Measurements from ENCODE around the gene URB2.
A peak's percentile ranks its signal among the peaks of the same experiment; 100 is the strongest.

URB2 gene

DNA sequence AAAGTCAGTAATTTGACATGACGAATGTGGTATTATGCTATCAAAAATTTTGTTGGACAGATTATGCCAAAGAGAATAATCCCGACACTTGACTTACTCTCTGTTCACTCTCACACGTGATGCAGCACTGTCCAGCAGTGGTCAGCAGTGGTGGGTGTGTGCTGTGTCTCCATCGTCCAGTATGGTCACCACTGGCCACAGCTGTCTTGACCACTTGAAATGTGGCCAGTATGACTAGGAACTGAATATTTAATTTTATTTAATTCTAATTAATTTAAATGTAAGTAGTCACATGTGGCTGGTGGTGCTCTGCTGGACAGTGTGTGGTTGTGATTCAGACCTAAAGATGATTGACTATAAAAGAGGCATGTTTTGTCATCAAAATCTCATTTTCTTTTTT is 24.0 kb downstream of the URB2 start:
- no peak for DNase-seq

DNA sequence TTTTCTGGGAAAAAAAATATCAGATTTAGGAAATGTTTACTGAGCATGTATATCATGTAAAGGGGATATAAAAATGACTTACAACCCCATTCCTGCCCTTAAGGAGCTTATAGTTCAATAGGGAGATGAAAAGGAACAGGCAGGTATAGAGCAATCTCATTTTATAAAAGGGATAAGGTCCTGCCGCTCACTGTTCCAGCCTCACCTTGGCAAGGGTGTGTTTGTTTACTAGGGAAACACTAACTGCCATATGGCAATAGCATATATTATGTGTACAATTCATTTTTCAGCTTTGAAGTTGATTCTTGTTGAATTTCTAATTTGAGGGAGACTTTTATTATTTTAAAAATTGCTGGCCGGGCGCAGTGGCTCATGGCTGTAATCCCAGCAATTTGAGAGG is 25.5 kb downstream of the URB2 start:
- DNase-seq = no peak

DNA sequence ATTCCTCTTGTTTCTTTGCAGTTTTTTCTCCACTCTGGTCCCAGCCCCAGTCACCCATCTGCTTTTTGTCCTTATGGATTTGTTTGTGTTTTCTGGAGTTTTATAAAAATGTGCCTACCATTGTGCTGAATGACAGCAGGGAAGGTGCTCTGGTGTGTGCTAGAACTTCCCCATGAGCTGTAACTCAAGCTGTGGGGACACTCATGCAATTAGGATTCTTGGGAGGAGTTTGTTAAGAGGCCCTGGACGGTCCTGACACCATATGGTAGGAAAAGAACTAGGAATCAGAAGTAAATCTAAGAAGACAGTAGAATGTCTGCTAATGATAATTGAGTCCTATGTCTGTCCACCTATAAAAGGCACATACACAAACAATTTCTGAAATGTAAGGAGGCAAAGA is 27.4 kb downstream of the URB2 start:
- no peak for DNase-seq

DNA sequence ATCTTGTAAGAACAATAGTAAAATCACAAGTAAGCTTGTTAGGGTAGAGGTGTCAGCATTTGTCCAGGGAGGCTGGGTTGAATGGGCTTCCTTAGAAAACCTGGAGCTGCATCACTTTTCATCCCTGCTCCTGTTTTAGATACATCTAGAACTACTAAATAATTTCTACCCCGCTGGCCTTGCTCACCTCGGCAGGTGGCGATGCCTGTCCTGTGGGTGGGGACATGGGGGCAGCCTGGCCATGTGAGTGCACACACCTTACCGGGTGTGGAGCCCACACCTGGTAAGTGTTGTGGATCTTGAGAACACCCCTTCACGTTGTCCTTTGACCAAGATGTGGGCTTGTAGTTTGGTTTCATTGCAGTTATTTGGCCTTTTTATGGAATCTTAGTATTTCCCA is 29.7 kb downstream of the URB2 start:
- DNase-seq = no peak

DNA sequence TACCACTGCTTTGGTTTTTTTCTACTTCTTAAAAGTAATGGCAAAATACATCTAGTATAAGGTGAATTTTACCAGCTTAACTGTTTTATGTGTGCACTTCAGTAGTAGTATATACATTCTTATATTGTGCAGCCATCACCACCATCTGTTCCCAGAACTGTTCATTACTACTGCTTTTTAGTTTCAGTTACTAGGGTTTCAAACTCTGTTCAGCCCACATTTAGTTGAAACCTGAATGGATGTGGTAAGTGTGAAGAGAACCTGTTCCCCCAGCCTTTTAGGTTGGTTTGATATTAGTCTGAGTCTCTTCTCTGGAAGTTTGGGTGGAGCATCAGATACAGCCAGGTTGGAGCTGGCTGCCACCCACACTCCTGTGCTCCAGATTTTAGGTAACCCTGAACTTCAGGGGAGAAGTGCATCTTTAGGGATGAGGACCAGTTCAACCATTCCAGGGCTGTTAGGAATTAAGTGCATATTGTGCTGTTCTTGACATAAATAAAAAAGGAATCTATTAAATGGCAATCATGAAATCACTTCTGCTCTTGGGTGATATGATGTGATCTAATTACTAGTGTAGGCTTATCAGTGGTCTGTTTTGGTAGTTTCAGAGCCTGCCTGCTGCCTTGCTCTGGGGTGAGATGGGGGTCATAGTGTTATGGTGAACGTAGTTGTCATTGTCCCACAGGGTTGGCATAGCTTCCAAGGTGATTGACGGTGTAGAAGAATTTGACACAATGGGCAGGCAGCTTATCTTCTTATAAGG is 32.1 kb downstream of the URB2 start:
- no peak for DNase-seq

DNA sequence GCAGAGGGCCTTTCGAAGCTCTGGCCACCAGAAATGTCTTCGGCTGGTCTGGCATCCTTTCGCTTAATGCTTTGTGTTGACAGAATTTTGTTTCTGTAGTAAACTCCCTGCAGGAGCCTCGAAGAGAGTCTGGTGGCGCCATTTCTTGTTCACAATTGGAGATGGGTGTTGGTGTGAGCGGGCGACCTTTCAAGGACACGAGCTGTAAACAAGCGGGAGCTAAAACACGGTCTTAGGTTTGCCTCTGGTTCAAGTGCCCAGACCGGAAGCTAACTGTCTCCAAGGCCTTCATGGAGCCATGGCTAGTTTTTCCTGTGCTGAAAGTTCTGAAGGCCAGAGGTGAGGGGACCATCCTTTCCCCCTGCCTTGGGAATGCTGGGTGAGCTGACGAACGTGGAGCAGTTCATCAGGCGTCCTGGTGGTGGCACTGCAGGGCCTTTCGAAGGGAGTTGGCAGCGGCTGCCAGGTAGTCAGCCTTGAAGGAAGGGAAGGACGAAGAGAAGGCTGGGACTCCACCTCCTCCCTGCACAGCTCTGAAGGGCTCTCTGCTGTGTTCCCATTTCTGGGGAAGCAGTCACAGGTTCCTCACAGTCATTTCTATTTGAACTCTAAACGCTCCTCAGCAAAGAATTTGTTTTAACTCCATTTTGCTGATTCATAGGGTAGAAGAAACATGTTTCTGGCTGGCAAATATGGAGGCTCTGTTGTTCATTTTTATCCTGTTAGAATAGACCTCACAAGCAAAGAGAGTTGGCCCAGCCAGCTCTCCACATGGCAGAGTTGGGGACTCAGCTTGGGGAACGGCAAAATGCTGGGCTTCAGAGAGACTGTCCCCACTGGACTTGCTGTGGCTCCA is 35.2 kb downstream of the URB2 start:
- DNase-seq = peak; percentile 33

DNA sequence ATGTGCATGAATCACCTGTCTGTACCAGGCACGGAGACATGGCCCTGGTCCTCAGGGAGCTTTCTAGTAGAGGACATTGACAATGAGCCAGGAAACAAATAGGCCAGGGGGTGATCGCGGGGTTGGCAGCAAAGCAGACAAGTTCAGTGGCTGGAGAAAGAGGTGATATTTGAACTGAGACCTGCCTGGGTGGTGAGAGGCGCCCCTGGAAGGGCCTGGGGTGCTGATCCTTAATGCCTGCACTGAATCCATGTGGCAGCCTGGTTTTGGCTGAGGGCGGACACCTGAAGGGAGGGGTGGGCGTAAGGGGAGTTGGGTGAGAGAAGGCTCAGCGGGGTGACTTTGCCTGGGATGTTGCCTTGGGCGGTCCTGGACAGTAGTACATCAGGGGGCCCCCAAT is 35.9 kb downstream of the URB2 start:
- no peak for DNase-seq

DNA sequence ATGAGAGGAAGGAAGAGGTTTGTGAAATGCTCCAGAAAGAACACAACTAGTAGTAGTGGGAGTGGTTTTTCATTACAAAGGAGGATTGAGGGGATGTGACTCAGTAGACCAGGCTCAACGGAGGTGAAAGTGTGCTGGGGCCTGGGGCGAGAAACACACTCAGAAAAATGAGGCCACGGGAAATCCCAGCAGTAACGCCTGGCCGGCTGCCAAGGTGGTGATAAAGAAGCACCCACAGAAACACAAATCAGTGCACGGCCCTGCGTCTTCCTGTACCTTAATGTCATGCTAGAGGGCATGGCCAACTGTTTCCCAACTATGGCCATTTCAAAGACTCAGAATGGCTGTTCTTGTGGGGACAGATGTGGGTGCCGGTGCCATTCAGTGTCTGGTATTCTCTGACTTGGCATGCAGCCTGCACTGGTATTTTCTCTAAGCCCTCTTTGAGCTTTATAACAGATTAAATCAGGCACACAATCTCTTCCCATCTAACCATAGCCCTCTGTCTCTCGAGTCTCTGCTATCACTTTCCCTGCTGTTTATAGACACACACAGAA is 38.2 kb downstream of the URB2 start:
- no peak for DNase-seq

DNA sequence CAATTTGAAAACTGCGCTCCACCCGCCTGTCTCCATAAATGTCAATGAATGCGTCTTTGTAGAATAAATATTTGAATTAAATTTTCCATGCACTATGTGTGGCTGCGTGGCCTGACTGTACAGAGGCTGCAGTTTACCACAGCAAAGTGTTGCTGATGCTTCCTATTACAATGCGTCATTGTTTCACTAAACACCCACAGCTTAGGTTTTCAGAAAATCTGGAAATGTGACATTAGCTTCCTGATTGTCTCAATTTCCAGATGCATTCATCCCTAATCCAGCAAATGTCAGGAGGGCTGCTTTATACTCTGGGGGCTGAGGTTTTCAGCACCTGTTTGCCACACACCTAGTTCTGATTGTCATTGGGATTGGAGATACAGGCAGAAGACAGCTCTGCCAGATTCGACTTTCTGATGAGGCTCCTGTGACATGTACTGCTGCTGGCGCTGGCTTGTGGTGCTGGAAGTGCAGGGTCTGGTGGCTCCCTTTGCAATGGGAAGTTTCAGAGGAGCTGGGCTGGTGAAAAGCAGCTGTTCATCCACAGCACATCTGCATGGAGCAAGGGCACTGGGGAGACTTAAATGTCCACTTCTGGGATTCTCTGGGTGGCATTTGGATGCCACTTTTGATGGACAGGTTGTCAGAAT is 40.0 kb downstream of the URB2 start:
- DNase-seq = no peak

DNA sequence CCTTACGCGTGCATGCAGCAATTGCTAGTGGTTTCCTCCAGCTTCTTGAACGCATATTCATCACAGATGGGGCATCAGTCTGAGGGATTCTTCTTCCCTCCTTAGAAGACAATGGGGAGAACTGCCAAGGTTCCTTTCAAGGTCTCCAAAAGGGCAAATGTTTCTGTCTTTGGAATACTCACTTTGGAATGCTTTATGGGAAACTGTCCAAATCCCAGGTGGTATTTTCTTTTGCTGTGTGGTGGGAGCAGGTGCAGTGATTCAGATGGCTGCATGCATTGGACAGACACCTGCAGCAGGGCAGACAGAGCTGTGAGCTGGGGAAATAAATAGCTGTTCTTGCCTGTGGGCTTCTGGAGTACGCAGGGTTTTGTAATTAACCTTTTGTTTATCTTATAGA is 40.5 kb downstream of the URB2 start:
- no peak for DNase-seq

DNA sequence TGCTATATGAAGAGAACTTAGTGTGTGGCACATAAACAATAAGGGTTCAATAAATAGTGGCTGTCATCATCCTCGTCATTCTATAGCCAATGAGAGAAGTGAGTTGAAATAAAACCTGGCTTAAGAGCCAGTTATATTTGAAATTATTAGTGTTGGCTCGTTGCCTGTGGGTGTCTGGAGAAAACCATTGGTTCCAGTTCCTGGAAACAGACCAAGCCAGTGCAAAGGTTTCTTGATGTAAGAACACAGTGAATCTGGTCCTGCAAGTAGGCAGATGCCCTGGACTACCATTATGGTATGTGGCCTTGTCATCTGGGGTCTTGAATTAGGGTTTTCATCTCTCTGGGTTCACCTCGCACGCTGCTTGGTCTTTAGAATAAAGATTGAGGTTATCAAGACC is 43.3 kb downstream of the URB2 start:
- no peak for DNase-seq

DNA sequence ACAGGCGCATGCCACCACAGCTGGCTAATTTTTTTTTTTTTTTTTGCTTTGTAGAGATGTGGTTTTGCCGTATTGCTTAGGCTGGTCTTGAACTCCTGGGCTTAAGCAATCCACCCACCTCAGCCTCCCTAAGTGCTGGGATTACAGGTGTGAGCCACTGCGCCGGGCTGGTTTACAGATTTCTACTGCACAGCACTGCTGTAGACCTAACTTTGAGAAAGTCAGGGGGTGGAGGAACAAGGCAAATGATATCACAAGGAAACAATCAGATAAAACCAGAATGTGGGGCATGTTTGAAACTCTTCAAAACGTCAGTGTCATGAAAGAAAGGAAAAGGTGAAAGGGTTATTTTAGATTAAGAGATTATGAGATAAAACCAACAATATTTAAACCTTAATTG is 45.3 kb downstream of the URB2 start:
- DNase-seq = no peak

DNA sequence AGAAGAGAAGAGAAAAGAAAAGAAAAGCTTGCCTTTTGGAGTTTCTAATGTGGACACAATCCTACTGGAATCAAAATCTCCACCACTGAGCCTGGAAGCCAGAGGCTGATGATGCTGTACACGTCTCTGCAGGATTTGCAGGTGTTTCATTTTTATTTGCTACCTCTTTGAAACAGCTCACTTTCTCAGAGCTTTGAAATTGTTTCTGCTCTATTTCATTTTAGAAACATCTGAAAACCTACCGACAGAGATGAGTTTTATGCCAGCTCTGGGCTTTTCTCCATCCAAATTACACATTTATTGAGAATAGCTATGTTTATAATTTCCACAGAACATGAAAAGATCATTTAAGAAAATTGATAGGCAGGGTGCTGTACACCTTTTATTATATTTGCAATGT is 46.2 kb downstream of the URB2 start:
- no peak for DNase-seq

DNA sequence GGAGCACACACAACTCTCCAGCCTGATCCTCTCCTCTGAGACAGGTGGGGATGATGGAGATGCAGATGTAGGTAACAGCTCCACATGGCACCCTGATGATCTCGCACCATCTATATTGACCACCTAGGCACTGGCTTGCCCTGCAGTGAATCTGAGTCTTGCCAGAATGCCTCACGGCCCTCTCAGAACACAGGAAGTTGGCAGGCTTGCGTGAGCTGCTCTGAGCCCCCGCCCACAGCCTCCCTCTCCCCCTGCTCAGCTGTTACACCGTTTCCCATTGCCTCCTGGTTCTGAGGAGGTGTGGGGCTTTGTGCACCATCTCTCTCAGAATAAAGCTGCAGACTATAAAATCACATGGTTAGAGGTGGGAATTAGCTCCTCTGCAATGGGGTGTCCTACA is 48.0 kb downstream of the URB2 start:
- no peak for DNase-seq

DNA sequence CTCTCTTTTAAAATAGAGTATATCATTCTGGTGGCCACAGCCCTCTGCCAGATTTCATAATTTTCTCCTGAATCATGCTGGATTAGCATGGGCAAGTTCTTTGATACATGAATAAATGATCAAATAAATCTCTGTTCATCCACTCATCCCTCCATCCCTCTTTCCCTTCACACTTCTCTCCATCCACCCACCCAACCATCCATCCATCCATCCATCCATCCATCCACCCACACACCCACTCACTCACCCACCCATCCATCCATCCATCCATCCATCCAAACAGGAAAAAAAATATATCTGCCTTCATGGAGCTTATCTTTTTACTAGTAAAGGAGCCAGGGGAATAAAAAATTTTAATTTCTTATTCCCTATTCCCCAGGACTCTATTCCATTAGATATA is 49.3 kb downstream of the URB2 start:
- no peak for DNase-seq

DNA sequence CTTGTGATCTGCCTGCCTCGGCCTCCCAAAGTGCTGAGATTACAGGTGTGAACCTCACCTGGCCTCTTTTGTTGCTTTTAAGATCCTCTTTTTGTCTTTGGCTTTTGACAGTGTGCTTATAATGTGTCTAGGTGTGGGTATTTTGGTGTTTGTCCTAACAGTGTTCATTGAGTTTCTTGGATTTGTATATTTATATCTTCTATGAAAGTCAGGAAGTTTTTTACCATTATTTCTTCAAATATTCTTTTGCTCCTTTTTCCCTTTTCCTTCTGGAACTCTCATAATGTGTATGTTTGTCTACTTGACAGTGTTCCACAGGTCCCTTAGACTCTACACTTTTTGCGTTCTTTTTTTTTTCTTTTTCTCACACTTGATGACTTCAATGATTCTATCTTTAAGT is 59.1 kb downstream of the URB2 start:
- DNase-seq = no peak

DNA sequence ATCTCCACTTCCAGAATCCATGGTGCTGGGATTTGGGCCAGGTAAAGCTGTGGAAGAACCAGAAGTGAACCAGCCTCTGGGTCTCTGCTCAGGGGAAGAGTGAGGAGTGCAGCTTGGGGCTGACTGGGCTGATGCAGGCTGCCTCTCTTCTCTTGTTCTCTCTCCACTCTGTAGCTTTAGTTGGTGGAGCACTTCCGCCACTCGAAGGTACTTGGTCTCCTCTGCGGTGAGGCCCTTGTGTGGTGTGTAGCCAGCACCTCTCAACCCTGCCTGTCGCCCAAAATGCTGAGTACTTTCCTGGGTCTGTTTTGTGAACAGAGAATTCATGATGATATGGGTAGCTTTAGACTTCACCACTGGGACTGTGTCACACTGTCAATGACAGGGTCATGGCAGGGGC is 63.2 kb downstream of the URB2 start:
- DNase-seq = no peak

DNA sequence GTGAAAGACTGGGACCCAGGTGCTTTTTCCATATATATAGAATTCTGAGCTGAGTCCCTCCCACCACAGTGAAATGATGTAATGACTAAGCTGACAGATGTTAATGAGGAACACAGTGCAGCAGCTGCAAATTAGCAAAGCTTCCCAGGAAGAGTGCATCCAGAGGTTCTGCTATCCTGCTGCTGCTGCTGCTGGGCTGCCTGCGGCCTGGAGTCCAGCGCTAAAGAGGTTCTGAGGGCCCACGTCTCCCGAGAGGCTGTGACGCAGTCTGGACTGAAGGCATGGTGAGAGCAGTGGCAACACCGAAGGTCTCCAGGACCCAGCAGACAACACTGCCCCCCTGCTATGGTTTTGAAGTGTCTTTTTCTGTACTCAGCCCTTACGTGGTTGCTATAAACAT is 63.9 kb downstream of the URB2 start:
- no peak for DNase-seq

DNA sequence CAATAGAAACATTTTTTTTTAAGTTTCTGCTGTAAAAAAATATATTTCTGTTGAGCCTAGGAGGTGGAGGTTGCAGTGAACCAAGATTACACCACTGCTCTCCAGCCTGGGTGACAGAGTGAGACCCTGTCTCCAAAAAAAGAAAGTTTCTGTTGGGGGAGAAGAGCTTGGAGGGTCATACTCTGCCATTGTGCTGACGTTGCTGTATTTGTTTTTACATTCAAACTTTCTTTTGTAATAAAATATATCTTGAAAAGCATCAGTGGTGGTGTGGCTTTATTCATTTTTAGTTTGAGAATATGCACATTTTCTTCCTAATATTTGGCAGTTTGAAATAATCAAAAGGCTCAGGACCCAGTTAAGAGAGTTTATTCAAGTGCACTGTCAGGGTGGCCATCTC is 64.6 kb downstream of the URB2 start:
- DNase-seq = no peak

DNA sequence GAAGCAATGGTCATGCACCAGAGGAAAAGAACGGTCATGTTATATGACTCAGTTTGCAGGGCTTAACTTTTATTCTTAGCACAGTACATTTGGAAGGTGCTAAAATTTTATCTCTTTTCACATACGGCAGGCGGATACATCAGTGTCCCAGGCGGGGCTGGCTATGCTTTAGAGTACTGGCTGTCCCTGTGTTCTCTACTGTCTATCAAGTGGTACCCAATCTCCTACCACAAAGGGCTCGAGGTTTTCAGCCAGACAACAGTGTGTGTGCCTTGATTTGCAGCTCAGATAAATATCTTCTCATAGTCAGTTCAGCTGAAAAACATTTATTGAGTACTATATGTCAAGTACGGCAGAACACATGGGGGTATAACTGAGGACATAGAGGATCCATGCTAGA is 65.3 kb downstream of the URB2 start:
- DNase-seq = no peak

DNA sequence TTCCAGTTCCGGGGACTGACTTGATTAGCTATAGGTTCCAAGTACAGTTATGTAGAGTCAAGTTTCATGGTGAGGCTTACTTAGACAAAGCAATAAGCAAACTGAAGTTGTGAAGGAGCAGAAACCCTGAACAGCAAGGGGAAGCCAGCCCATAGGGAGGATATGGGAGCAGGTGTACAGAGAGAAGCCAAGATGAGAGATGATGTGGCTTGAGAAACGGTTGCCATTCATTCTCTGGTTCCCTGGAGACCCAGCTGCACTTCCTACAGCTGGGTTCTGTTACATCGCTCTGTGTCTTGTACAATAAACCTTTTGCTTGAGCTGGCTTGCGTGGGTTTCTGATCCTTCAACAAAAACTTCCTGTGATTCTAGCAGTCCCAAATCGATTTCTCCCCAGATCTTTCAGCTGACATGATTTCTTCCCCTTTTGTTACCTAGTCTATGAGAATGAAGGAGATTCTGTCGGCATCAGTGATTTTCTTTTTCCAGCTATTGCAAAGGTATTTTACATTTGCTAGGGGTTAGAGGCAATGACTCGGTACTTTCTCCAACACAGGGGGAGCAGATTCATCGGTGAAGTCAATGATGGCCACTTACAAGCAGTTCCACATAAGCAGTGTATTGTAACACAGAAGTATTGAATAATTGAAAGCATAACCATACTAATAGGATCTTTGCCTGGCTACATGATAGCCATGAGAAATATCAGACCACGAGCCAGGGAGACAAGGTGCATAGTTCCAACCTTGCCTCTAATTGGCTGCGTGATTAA is 67.3 kb downstream of the URB2 start:
- DNase-seq = no peak

DNA sequence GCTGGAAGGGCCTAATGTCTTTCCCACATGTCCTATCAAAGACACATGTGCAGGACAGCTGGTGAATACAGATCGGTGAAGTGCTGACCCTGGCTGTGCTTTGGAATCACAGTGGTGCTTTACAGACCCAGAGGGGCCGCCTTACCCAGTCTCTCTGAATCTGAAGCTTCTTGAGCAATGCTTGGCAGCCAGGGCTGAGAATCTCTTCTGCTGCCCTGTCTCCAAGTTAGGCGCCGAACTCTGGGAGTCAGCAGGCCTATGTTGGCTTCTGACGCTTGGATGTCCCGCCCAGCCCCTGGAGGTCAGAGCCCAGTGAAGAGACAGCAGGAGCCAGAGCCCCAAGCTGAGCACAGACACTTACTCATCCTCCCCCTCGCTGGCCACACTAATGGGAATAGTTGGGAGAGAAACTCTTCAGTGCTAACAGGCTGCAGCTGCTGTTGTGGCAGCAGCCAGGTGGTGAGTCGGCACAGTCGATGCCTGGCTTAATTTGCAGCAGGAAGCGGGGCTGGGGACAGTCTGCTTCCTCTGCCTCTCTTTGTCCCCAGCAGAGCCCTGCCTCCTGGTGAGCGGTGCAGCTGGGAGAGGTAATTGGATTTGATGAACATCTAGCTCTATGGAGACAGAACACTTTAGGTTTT is 68.1 kb downstream of the URB2 start:
- no peak for DNase-seq
